Stimulated activated CD4-positive, alpha-beta T cell treated with anti-CD3 and anti-CD28 coated beads, Interleukin-4, amount 100 ng/mL, for 48 hours (primary cell): ENCODE data around the gene NPY4R.
"Not testable (repeated sequence)": the region's sequence is repeated elsewhere in the genome, so short reads cannot be mapped to it uniquely, and the experiment has no call there.

ENCODE experiments used
- DNase-seq, 2 donors: peaks; one replicate each; pipeline ENCODE4 v3.0.0-alpha.2; 2020; ENCODE audit warnings: low read depth in 2 of 2

NPY4R gene

GRCh38 chr10:46465765-46466164 is at the start of gene NPY4R:
NPY4R (minus strand) TSS chr10:46465958; CDS start chr10:46462635, 3,323 bp downstream.
- not testable (repeated sequence) for DNase-seq

- no peak for DNase-seq
These were observed 49.6 kb upstream of the NPY4R start for GRCh38 chr10:46515366-46515765.

GRCh38 chr10:46514899-46515298 is 49.1 kb upstream of the NPY4R start:
- no peak for DNase-seq

- DNase-seq, result no peak
These were observed 48.7 kb upstream of the NPY4R start for GRCh38 chr10:46514431-46514861.

- DNase-seq, result not testable (repeated sequence)
These were observed 47.6 kb upstream of the NPY4R start for GRCh38 chr10:46513333-46513732.

GRCh38 chr10:46512725-46513124 is 47.0 kb upstream of the NPY4R start:
- not testable (repeated sequence) for DNase-seq

GRCh38 chr10:46512002-46512401 is 46.2 kb upstream of the NPY4R start:
- not testable (repeated sequence) for DNase-seq

GRCh38 chr10:46499990-46500389 is 34.2 kb upstream of the NPY4R start:
- DNase-seq, result not testable (repeated sequence)

GRCh38 chr10:46498985-46499703 is 33.4 kb upstream of the NPY4R start:
- not testable (repeated sequence) for DNase-seq

- DNase-seq, result not testable (repeated sequence)
These were observed 32.1 kb upstream of the NPY4R start for GRCh38 chr10:46497878-46498277.

GRCh38 chr10:46497401-46497800 is 31.6 kb upstream of the NPY4R start:
- DNase-seq, result not testable (repeated sequence)

GRCh38 chr10:46491364-46492114 is 25.8 kb upstream of the NPY4R start:
- DNase-seq, result not testable (repeated sequence)

- not testable (repeated sequence) for DNase-seq
These were observed 24.5 kb upstream of the NPY4R start for GRCh38 chr10:46490285-46490684.

GRCh38 chr10:46486459-46486858 is 20.7 kb upstream of the NPY4R start:
- DNase-seq, result not testable (repeated sequence)

- DNase-seq, result not testable (repeated sequence)
These were observed 9.1 kb upstream of the NPY4R start for GRCh38 chr10:46474746-46475320.

- not testable (repeated sequence) for DNase-seq
These were observed 8.0 kb upstream of the NPY4R start for GRCh38 chr10:46473758-46474157.

- not testable (repeated sequence) for DNase-seq
These were observed 4.4 kb upstream of the NPY4R start for GRCh38 chr10:46470134-46470533.

GRCh38 chr10:46468119-46468809 is 2.5 kb upstream of the NPY4R start:
- DNase-seq, result not testable (repeated sequence)

- not testable (repeated sequence) for DNase-seq
These were observed 2.1 kb downstream of the NPY4R start for GRCh38 chr10:46463608-46464007.

GRCh38 chr10:46462276-46462675 is 3.5 kb downstream of the NPY4R start:
- not testable (repeated sequence) for DNase-seq

GRCh38 chr10:46459579-46459978 is 6.2 kb downstream of the NPY4R start:
- DNase-seq, result not testable (repeated sequence)

GRCh38 chr10:46457071-46457470 is 8.7 kb downstream of the NPY4R start:
- not testable (repeated sequence) for DNase-seq
